HEK293 (cell line): Measurements from ENCODE around the gene HDGF.

Experiments used
- BCL11A ChIP-seq: fragments of 450-650 bp; formaldehyde crosslinking; IDR thresholded peaks from 2 replicates; pipeline ENCODE4 v1.5.1; 2016; ENCODE audit warnings: low read depth, missing biosample characterization, missing genetic modification characterization
- HOXC10 ChIP-seq: sonication (generic); formaldehyde crosslinking; IDR thresholded peaks from 2 replicates; pipeline ENCODE4 v1.8.1; 2023; ENCODE audit warnings: mild to moderate bottlenecking, missing genetic modification reagents
- KLF7 ChIP-seq: fragments of 450-650 bp; formaldehyde crosslinking; IDR thresholded peaks from 2 replicates; pipeline ENCODE4 v1.5.1; 2016; ENCODE audit warnings: missing biosample characterization, missing genetic modification characterization, borderline replicate concordance
- OVOL3 ChIP-seq: fragments of 450-650 bp; formaldehyde crosslinking; IDR thresholded peaks from 2 replicates; pipeline ENCODE4 v1.5.1; 2016; ENCODE audit warnings: missing biosample characterization, missing genetic modification characterization
- REPIN1 ChIP-seq: fragments of 450-650 bp; formaldehyde crosslinking; IDR thresholded peaks from 2 replicates; pipeline ENCODE4 v1.5.1; 2017; ENCODE audit warnings: missing biosample characterization, missing genetic modification characterization, low read depth
- YY2 ChIP-seq: fragments of 450-650 bp; formaldehyde crosslinking; IDR thresholded peaks from 2 replicates; pipeline ENCODE4 v1.5.1; 2016; ENCODE audit warnings: missing biosample characterization, missing genetic modification characterization
- ZBTB20 ChIP-seq: fragments of 450-650 bp; formaldehyde crosslinking; IDR thresholded peaks from 2 replicates; pipeline ENCODE4 v1.5.1; 2016; ENCODE audit warnings: missing biosample characterization, missing genetic modification characterization
- ZFP3 ChIP-seq: fragments of 450-650 bp; formaldehyde crosslinking; IDR thresholded peaks from 2 replicates; pipeline ENCODE4 v1.5.1; 2016; ENCODE audit warnings: low read depth, missing biosample characterization, missing genetic modification characterization
- ZFP37 ChIP-seq: fragments of 450-650 bp; formaldehyde crosslinking; IDR thresholded peaks from 2 replicates; pipeline ENCODE4 v1.5.1; 2016; ENCODE audit warnings: missing biosample characterization, missing genetic modification characterization
- ZFP41 ChIP-seq: fragments of 450-650 bp; formaldehyde crosslinking; IDR thresholded peaks from 2 replicates; pipeline ENCODE4 v1.5.1; 2016; ENCODE audit warnings: missing biosample characterization, missing genetic modification characterization, borderline replicate concordance
- ZNF112 ChIP-seq: fragments of 450-650 bp; formaldehyde crosslinking; IDR thresholded peaks from 2 replicates; pipeline ENCODE4 v1.5.0; 2017; ENCODE audit warnings: missing biosample characterization, missing genetic modification characterization
- ZNF121 ChIP-seq: fragments of 450-650 bp; formaldehyde crosslinking; IDR thresholded peaks from 2 replicates; pipeline ENCODE4 v1.5.1; 2016; ENCODE audit warnings: missing biosample characterization, missing genetic modification characterization
- ZNF138 ChIP-seq: fragments of 450-650 bp; formaldehyde crosslinking; IDR thresholded peaks from 2 replicates; pipeline ENCODE4 v1.5.1; 2016; ENCODE audit warnings: missing biosample characterization, missing genetic modification characterization, borderline replicate concordance
- ZNF140 ChIP-seq: fragments of 450-650 bp; formaldehyde crosslinking; IDR thresholded peaks from 2 replicates; pipeline ENCODE4 v1.5.1; 2016; ENCODE audit warnings: missing biosample characterization, missing genetic modification characterization
- ZNF148 ChIP-seq: fragments of 450-650 bp; formaldehyde crosslinking; IDR thresholded peaks from 2 replicates; pipeline ENCODE4 v1.5.0; 2017; ENCODE audit warnings: missing biosample characterization, missing genetic modification characterization, borderline replicate concordance
- ZNF19 ChIP-seq: fragments of 450-650 bp; formaldehyde crosslinking; IDR thresholded peaks from 2 replicates; pipeline ENCODE4; 2016; ENCODE audit warnings: missing biosample characterization, missing genetic modification characterization, low read depth
- ZNF23 ChIP-seq: fragments of 450-650 bp; formaldehyde crosslinking; IDR thresholded peaks from 2 replicates; pipeline ENCODE4 v1.5.1; 2016; ENCODE audit warnings: missing biosample characterization, missing genetic modification characterization, borderline replicate concordance
- ZNF239 ChIP-seq: fragments of 450-650 bp; formaldehyde crosslinking; IDR thresholded peaks from 2 replicates; pipeline ENCODE4 v1.5.1; 2016; ENCODE audit warnings: missing biosample characterization, missing genetic modification characterization
- ZNF266 ChIP-seq: fragments of 450-650 bp; formaldehyde crosslinking; IDR thresholded peaks from 2 replicates; pipeline ENCODE4 v1.5.1; 2016; ENCODE audit warnings: missing biosample characterization, missing genetic modification characterization, low read depth
- ZNF335 ChIP-seq: fragments of 450-650 bp; formaldehyde crosslinking; conservative IDR thresholded peaks from 2 replicates; pipeline ENCODE4 v1.5.1; 2016; ENCODE audit warnings: missing biosample characterization, missing genetic modification characterization
- ZNF354C ChIP-seq: fragments of 450-650 bp; formaldehyde crosslinking; IDR thresholded peaks from 2 replicates; pipeline ENCODE4 v1.5.1; 2016; ENCODE audit warnings: missing biosample characterization, missing genetic modification characterization, low read depth, borderline replicate concordance
- ZNF366 ChIP-seq: fragments of 450-650 bp; formaldehyde crosslinking; conservative IDR thresholded peaks from 2 replicates; pipeline ENCODE4 v1.5.1; 2016; ENCODE audit warnings: missing biosample characterization, missing genetic modification characterization
- ZNF433 ChIP-seq: fragments of 450-650 bp; formaldehyde crosslinking; IDR thresholded peaks from 2 replicates; pipeline ENCODE4 v1.5.1; 2016; ENCODE audit warnings: missing biosample characterization, missing genetic modification characterization, low read depth
- ZNF48 ChIP-seq: fragments of 450-650 bp; formaldehyde crosslinking; IDR thresholded peaks from 2 replicates; pipeline ENCODE4 v1.5.1; 2016; ENCODE audit warnings: missing biosample characterization, missing genetic modification characterization
- ZNF521 ChIP-seq: fragments of 450-650 bp; formaldehyde crosslinking; IDR thresholded peaks from 2 replicates; pipeline ENCODE4 v1.5.1; 2017; ENCODE audit warnings: missing biosample characterization, mild to moderate bottlenecking, missing genetic modification characterization
- ZNF544 ChIP-seq: fragments of 450-650 bp; formaldehyde crosslinking; IDR thresholded peaks from 2 replicates; pipeline ENCODE4 v1.5.0; 2017; ENCODE audit warnings: missing biosample characterization, missing genetic modification characterization
- ZNF549 ChIP-seq: fragments of 450-650 bp; IDR thresholded peaks from 2 replicates; pipeline ENCODE4 v1.5.1; 2018; ENCODE audit warnings: missing biosample characterization, missing genetic modification characterization, mild to moderate bottlenecking, inconsistent platforms, moderate library complexity
- ZNF596 ChIP-seq: fragments of 450-650 bp; IDR thresholded peaks from 2 replicates; pipeline ENCODE4 v1.5.0; 2018; ENCODE audit warnings: missing biosample characterization, mild to moderate bottlenecking, missing genetic modification characterization, moderate library complexity
- ZNF621 ChIP-seq: fragments of 450-650 bp; formaldehyde crosslinking; IDR thresholded peaks from 2 replicates; pipeline ENCODE4 v1.5.1; 2017; ENCODE audit warnings: missing biosample characterization, missing genetic modification characterization
- ZNF624 ChIP-seq: fragments of 450-650 bp; formaldehyde crosslinking; IDR thresholded peaks from 2 replicates; pipeline ENCODE4 v1.5.1; 2017; ENCODE audit warnings: missing biosample characterization, missing genetic modification characterization
- ZNF626 ChIP-seq: fragments of 450-650 bp; sonication (Bioruptor Pico); formaldehyde crosslinking; IDR thresholded peaks from 2 replicates; pipeline ENCODE4 v1.5.1; 2018; ENCODE audit warnings: missing biosample characterization, missing genetic modification characterization, inconsistent platforms
- ZNF658 ChIP-seq: fragments of 450-650 bp; formaldehyde crosslinking; IDR thresholded peaks from 2 replicates; pipeline ENCODE4; 2016; ENCODE audit warnings: missing biosample characterization, missing genetic modification characterization
- ZNF701 ChIP-seq: fragments of 450-650 bp; formaldehyde crosslinking; IDR thresholded peaks from 2 replicates; pipeline ENCODE4 v1.5.1; 2016; ENCODE audit warnings: missing biosample characterization, missing genetic modification characterization
- ZNF785 ChIP-seq: fragments of 450-650 bp; formaldehyde crosslinking; IDR thresholded peaks from 2 replicates; pipeline ENCODE4 v1.5.1; 2016; ENCODE audit warnings: missing biosample characterization, missing genetic modification characterization
- ZNF791 ChIP-seq: fragments of 450-650 bp; formaldehyde crosslinking; IDR thresholded peaks from 2 replicates; pipeline ENCODE4 v1.5.1; 2016; ENCODE audit warnings: missing biosample characterization, missing genetic modification characterization
- ZSCAN16 ChIP-seq: fragments of 450-650 bp; formaldehyde crosslinking; IDR thresholded peaks from 2 replicates; pipeline ENCODE4 v1.5.1; 2016; ENCODE audit warnings: missing biosample characterization, missing genetic modification characterization
- ZSCAN4 ChIP-seq: fragments of 450-650 bp; formaldehyde crosslinking; IDR thresholded peaks from 2 replicates; pipeline ENCODE4 v1.5.1; 2017; ENCODE audit warnings: missing biosample characterization, missing genetic modification characterization
- TF ChIP-seq, protein P1 (sequence below): fragments of 450-650 bp; formaldehyde crosslinking; IDR thresholded peaks from 2 replicates; pipeline ENCODE4 v1.5.1; 2017; ENCODE audit warnings: missing biosample characterization, mild to moderate bottlenecking, missing genetic modification characterization, moderate library complexity

The HDGF gene

GRCh38 chr1:156705918-156706656 lies 45.4 kb downstream of the HDGF start (continued):
- TF ChIP-seq ZNF112 (tag by site-specific recombination) (no peak), ZFP37 (tag by site-specific recombination) (peak; percentile 44; the same call in 1 of the 2 replicates), ZNF791 (tag by site-specific recombination) (0 out of 2 replicates have a peak, but pooled peaks have one; percentile 12), ZNF626 (no peak), ZNF521 (no peak), ZFP41 (tag by site-specific recombination) (no peak), ZNF19 (no peak), ZNF433 (tag by site-specific recombination) (no peak), ZSCAN4 (no peak; the same call in 1 of the 2 replicates), ZNF624 (tag by site-specific recombination) (no peak), ZNF544 (tag by site-specific recombination) (no peak), HOXC10 (CRISPR knock-in tag) (no peak), OVOL3 (tag by site-specific recombination) (no peak), ZNF335 (tag by site-specific recombination) (peak; percentile 93), ZNF48 (tag by site-specific recombination) (no peak), ZBTB20 (tag by site-specific recombination) (peak; percentile 19; the same call in 1 of the 2 replicates), ZNF354C (no peak), ZNF701 (tag by site-specific recombination) (no peak), ZSCAN16 (no peak), ZFP3 (tag by site-specific recombination) (no peak), ZNF140 (tag by site-specific recombination) (no peak), ZNF785 (tag by site-specific recombination) (0 out of 2 replicates have a peak, but pooled peaks have one; percentile 12), ZNF596 (tag by site-specific recombination) (0 out of 2 replicates have a peak, but pooled peaks have one; percentile 35), BCL11A (tag by site-specific recombination) (peak; percentile 67), KLF7 (tag by site-specific recombination) (peak; percentile 75), ZNF621 (no peak), ZNF366 (tag by site-specific recombination) (peak; percentile 83), ZNF549 (tag by site-specific recombination) (no peak), ZNF138 (no peak), ZNF23 (tag by site-specific recombination) (no peak), ZNF658 (no peak), ZNF239 (tag by site-specific recombination) (peak; percentile 8; the same call in 1 of the 2 replicates), ZNF266 (no peak), REPIN1 (no peak), YY2 (no peak), ZNF148 (tag by site-specific recombination) (no peak), ZNF121 (no peak)
- TF ChIP-seq, protein P1, sequence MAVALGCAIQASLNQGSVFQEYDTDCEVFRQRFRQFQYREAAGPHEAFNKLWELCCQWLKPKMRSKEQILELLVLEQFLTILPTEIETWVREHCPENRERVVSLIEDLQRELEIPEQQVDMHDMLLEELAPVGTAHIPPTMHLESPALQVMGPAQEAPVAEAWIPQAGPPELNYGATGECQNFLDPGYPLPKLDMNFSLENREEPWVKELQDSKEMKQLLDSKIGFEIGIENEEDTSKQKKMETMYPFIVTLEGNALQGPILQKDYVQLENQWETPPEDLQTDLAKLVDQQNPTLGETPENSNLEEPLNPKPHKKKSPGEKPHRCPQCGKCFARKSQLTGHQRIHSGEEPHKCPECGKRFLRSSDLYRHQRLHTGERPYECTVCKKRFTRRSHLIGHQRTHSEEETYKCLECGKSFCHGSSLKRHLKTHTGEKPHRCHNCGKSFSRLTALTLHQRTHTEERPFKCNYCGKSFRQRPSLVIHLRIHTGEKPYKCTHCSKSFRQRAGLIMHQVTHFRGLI (tag by site-specific recombination) = no peak; the same call in 1 of the 2 replicates
